GM12873 (cell line): ENCODE measurements around the gene KRTCAP3.

Source experiments
- CTCF ChIP-seq: IDR thresholded peaks from 2 replicates; pipeline ENCODE4 v1.5.1; 2012; ENCODE audit warnings: low read depth, mild to moderate bottlenecking, moderate library complexity, low read length, control low read depth; ENCODE audit not compliant: insufficient read depth; ENCODE audit errors: missing control alignments

The KRTCAP3 gene

GRCh38 chr2:27441958-27442919, at the start of gene KRTCAP3:
Gene KRTCAP3 (plus strand): TSS chr2:27442381. CDS start chr2:27442413, 32 bp downstream.
- TF ChIP-seq CTCF: no peak

- no peak for TF ChIP-seq CTCF
Measured at GRCh38 chr2:27393225-27393624, 49.0 kb upstream of the KRTCAP3 start.

GRCh38 chr2:27398962-27399361, 43.2 kb upstream of the KRTCAP3 start:
- TF ChIP-seq CTCF: no peak

- no peak for TF ChIP-seq CTCF
Measured at GRCh38 chr2:27400348-27401135, 41.6 kb upstream of the KRTCAP3 start.

GRCh38 chr2:27407798-27408491, 34.2 kb upstream of the KRTCAP3 start:
- peak; percentile 45 for TF ChIP-seq CTCF

GRCh38 chr2:27408601-27409320, 33.4 kb upstream of the KRTCAP3 start:
- no peak for TF ChIP-seq CTCF
